Mesothelial cell of epicardium (in vitro differentiated cells): ENCODE results near the gene SERPINB12. TPM values are rescaled to one million over a fixed set of nuclear protein-coding genes. Genes with fewer than 3 reads are reported as not detected.

Experiments
- DNase-seq, 2 experiments: peaks; one replicate each; pipeline ENCODE4 v3.0.0; 2021; ENCODE audit warnings: low spot score in 2 of 2; ENCODE audit not compliant: unreplicated experiment in 2 of 2
- H3K27ac Mint-ChIP-seq: 2 replicates; pipeline ENCODE4 v1.8.0; 2021; ENCODE audit warnings: mixed read lengths
- H3K27me3 Mint-ChIP-seq: 2 replicates; pipeline ENCODE4 v1.8.0; 2021; ENCODE audit warnings: low read depth, mixed read lengths
- H3K36me3 Mint-ChIP-seq: 2 replicates; pipeline ENCODE4 v1.8.0; 2021; ENCODE audit warnings: mixed read lengths
- H3K4me1 Mint-ChIP-seq: 2 replicates; pipeline ENCODE4 v1.8.0; 2021; ENCODE audit warnings: mixed read lengths
- H3K4me3 Mint-ChIP-seq: 2 replicates; pipeline ENCODE4 v1.8.0; 2021; ENCODE audit warnings: mild to moderate bottlenecking, moderate library complexity, mixed read lengths
- H3K9me3 Mint-ChIP-seq: 2 replicates; pipeline ENCODE4 v1.8.0; 2021; ENCODE audit warnings: mixed read lengths
- CTCF ChIP-seq: fragments of 200-600 bp; sonication (generic); IDR thresholded peaks from one replicate; pipeline ENCODE4 v1.5.0; 2021; ENCODE audit warnings: antibody characterized with exemption; ENCODE audit not compliant: unreplicated experiment
- total RNA-seq: library from RNA; stranded (reverse); gene quantifications from 3 replicates; pipeline ENCODE4 v1.2.1, GENCODE V29; 2021

SERPINB12 gene
- total RNA-seq, 1 donor from 2014 or later: not detected

DNA sequence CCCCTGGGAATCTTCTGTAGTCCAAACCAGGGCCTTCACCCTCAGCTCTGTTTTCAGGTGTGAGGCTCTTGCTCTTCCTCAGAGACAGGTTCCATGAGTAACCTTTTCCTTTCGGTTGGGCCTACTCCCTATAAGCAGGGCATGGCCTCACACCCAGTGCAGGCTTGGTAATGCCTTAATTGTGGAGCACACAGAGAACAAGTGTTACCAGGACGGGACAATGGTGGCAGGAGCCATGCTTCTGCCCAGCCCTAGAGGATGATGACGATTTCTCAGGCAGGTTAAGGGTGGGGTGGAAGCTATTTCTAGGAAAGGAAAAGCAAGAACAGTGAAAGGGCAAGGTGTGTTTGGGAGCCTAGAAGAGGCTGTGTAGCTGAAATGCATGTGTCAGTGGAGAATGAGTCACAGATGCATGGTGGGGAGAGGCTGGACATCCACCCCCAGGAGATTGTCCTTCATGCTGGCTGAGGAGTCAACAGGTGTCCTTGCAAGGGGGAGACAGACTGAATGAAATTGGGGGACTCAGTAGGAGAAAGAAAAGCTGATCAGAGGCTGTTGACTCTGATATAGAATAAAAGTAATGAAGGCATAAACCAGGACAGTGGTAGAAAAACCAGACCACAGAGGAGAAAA, 22.0 kb upstream of the SERPINB12 start:
- Mint-ChIP-seq H3K36me3 (no peaks in the 10 kb centered on the region), H3K27me3 (peaks cover 18% of the 10 kb centered on the region), H3K4me3 (no peak overlapping the region), H3K27ac (no peak overlapping the region), H3K4me1 (peaks cover 6% of the 10 kb centered on the region), H3K9me3 (no peaks in the 10 kb centered on the region)
- DNase-seq: no peak
- TF ChIP-seq CTCF: no peak

DNA sequence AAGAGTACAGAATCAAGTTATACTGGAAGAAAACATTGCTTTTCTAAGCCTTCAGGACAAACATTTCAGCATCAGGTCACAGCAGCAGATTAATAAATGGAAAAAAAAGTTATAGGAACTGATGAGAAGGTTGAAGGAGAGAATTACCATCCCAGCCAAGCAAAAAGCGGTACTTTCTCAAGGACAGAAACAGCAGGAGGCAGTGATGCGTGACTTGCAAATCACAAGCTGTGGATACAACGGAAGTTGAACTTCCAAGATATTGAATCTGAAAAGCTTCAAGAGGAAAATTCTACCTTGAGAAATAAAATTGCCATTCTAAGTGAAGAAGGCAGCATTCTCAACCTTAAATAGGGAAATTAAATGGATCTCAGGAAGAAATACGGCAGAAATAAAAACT, 18.5 kb upstream of the SERPINB12 start:
- Mint-ChIP-seq H3K4me1 (peaks cover under 1% of the 10 kb centered on the region), H3K36me3 (no peaks in the 10 kb centered on the region), H3K9me3 (no peaks in the 10 kb centered on the region), H3K27me3 (peaks cover 14% of the 10 kb centered on the region), H3K4me3 (no peak overlapping the region), H3K27ac (no peak overlapping the region)
- DNase-seq: no peak
- no peak for TF ChIP-seq CTCF

DNA sequence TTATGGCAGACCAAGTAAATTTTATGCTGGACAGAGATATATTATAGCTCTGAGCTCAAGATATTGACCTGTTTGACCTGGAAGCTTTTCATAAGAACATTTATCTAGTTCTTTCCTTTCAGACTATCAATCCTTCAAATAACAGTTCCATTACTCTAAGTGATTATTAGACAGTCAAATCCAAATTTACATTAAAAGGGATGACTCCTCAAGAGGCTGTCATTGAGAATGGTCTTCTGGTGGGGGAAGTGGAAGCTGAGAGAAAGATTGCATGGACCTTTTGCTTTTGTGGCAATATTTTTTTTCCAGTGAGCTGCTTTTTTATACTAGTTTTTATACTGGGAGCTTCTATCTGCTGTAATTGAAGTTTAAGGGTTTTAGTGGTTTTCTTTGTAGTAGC, 14.9 kb upstream of the SERPINB12 start:
- no peaks in the 10 kb centered on the region for H3K36me3 Mint-ChIP-seq
- peaks cover 1% of the 10 kb centered on the region for H3K9me3 Mint-ChIP-seq
- no peak overlapping the region for H3K4me3 Mint-ChIP-seq
- DNase-seq: no peak
- H3K4me1 Mint-ChIP-seq: no peaks in the 10 kb centered on the region
- no peak overlapping the region for H3K27ac Mint-ChIP-seq
- no peak for TF ChIP-seq CTCF
- H3K27me3 Mint-ChIP-seq: peaks cover 9% of the 10 kb centered on the region

GRCh38 chr18:63528863-63529492, 13.2 kb upstream of the SERPINB12 start:
- H3K4me1 Mint-ChIP-seq: peaks cover 7% of the 10 kb centered on the region
- DNase-seq: no peak
- TF ChIP-seq CTCF: no peak
- no peaks in the 10 kb centered on the region for H3K36me3 Mint-ChIP-seq
- peaks cover 5% of the 10 kb centered on the region for H3K9me3 Mint-ChIP-seq
- no peak overlapping the region for H3K4me3 Mint-ChIP-seq
- no peak overlapping the region for H3K27ac Mint-ChIP-seq
- H3K27me3 Mint-ChIP-seq: no peaks in the 10 kb centered on the region

DNA sequence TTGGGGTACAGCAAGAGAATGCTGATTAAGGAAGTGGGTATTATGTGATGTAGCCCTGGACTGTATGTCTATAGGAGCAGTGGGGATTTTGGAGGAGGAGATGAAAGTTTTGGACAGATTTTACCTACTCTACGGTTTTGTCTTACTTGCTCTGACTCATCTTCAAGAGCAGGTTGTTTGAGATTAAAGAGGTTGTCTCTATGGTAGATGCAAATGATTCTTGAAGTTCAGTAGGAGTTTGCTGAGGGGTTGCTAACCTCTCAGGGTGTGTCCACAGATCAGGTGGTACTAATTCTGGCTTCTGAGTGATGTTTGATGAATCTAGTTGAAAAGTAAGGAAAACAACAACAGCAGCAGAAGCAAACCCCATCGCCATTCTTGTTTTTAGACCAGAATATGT, 9.7 kb upstream of the SERPINB12 start:
- no peak for TF ChIP-seq CTCF
- Mint-ChIP-seq H3K27me3 (no peaks in the 10 kb centered on the region), H3K9me3 (peaks cover 9% of the 10 kb centered on the region), H3K36me3 (no peaks in the 10 kb centered on the region), H3K27ac (no peak overlapping the region), H3K4me1 (peaks cover 15% of the 10 kb centered on the region), H3K4me3 (no peak overlapping the region)
- DNase-seq: no peak
